GM19324 (cell line): Measurements from ENCODE around the gene GNG7.
"Not testable (repeated sequence)": the region's sequence is repeated elsewhere in the genome, so short reads cannot be mapped to it uniquely, and the experiment has no call there.

ENCODE experiments used
- ATAC-seq: cut with Tn5 transposase; IDR thresholded peaks from one replicate; pipeline ENCODE4 v1.9.1; 2021; ENCODE audit warnings: mild to moderate bottlenecking, moderate library complexity; ENCODE audit not compliant: unreplicated experiment, low FRiP score

GNG7 gene

GRCh38 chr19:2527171-2527570, 175.3 kb downstream of the GNG7 start:
- ATAC-seq: no peak

DNA sequence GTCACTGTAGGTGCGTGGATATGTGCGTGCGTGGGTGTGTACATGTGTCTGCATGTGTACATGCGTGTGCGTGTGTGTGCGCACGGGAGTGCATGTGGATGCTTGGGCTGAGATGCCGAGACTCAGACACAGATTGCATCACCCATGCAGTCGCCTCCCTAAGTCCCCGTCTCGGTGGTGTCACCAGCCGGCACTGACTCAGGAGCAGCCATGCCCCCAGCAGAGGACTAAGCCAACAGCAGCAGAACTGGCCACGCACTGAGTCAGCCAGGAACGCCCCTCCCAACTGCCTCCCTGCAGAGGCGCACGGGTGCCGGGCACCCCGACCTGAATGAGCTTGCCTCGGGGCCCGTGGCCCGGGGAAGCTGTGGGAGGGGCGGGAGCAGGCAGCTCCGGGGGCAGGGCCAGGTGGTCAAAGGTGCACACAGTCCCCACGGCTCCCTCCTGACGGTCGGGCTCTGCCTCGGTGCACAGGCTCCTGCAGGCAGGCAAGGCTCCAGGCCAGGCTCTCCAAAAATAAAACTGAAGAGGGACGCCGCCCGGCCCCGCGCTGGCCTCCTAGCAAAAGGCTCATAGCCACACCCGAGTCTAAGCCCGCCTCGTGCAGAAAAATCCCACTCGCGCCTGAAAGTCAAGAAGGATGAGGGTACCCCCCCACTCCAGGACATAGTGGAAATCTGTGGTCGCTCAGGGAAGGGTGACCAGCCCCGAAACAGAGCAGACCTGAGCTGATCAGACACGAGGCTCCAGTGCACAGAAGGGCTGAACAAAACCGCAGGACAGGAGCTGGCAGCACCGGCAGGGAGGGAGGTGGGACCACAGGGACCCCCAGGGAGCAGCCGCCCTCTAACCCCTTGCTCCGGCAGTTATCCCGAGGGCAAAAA, 177.4 kb downstream of the GNG7 start:
- ATAC-seq: no peak

DNA sequence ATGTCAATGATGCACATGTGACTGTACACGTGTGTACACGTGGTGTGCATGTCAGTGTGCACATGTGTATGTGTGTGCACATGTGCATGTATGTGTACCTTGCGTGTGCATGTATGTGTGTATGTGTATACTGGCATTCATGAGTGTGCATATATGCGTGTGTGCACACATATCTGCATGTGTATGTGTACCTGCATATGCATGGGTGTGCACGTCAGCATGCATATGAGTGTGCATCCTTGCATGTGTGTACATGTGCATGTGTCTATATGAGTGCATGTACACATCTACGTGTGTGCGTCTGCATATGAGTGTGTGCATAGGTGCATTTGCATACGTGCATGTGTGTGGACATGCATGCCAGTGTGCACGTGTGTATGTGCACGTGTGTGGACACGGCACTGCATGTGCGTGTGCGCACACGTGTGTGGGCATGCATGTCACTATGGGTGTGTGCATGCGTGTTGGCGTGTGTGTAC, 178.1 kb downstream of the GNG7 start:
- ATAC-seq: no peak

DNA sequence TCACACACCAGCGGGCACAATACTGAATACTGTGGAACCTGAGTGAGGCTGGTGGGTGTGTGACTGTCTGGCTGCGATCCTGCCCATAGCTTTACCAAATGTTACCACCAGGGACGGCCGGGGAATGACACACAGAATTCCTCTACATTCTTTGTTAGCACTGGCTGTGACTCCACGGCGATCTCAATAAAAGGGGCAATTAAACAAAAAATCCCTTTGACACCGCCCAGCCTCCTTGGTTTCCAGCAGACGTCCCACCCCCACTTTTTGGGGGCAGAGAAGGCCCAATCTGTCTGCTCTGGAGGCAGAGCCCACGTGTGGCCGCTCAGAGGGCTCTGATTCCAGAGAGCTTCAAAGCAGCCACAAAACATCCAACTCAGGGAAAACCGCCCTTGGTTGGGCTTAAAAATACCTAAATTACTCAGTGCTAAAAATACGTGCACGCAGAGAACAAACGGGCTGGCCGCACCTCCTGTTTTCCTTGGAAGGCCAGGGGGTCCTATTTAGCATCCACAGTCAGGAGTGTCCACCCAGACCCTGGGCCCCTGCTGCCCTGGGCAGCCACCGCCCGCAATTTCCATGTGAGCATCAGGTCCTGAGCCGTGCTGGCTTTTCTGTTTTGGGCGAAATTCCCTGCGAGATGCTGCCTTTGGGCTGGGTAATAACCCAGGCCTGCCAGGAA, 178.7 kb downstream of the GNG7 start:
- no peak for ATAC-seq

DNA sequence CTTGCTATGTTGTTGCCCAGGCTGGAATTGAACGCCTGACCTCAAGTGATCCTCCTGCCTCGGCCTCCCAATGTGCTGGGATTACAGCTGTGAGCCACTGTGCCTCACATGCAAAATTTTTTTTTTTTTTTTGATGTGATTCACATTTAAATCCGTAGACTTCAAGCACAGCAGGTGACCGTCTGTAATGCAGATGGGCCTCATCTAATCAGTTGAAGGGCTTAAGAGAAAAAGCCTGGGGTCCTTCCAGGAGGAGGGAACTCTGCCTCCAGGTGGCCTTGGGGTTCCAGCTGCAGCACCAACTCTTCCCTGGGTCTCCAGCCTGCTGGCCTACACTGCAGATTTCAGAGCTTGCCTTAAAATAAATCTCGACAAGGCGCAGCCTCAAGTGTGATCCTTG, 183.0 kb downstream of the GNG7 start:
- ATAC-seq: no peak

GRCh38 chr19:2518856-2519255, 183.6 kb downstream of the GNG7 start:
- ATAC-seq: not testable (repeated sequence)

GRCh38 chr19:2517881-2518601, 184.5 kb downstream of the GNG7 start:
- ATAC-seq: no peak

- ATAC-seq: no peak
Observed at GRCh38 chr19:2516727-2517126, 185.8 kb downstream of the GNG7 start.

DNA sequence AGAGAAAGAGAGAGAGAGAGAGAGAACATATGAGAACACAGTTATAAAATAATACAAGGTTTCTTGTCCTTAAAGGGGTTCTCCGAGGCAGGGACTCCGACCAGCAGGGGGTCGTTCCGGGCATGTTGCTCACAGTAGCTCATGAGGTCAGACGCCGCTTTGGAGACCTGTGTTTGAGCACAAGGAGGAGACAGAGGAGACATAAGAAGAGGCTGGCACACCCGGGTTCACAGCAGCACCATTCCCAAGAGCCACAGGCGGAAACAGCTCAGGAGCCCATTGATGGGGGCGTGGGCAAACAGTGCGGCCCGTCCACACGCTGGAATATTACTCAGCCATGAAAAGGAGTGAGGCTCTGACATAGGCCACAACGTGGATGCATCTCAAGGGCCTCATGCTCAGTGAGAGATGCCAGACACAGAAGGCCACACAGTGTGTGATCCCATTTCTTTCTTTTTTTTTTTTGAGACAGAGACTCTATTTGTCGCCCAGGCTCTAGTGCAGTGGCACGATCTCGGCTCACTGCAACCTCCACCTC, 187.4 kb downstream of the GNG7 start:
- no peak for ATAC-seq

GRCh38 chr19:2512523-2513431, 189.7 kb downstream of the GNG7 start:
- no peak for ATAC-seq

DNA sequence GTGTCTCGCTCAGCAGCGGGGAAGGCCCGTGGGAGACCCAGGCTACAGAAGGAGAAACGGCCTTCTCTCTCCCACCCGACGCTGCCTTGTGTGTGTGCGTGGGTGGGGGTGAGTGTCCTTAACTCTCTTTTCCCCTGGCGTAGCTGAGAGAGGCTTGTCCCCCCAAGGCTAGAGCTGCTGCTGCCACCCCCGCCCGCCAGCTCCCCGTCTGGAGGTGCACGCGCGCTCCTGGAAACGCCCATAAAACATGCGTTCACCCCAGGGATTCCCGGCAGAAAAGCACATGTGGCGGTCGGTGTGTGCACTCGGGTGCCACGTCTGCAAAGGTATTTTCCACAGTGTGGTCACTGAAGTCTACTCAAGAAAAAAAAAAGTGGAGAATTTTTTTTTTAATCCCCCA, 190.5 kb downstream of the GNG7 start:
- ATAC-seq: no peak

GRCh38 chr19:2511570-2511969, 190.9 kb downstream of the GNG7 start:
- no peak for ATAC-seq

GRCh38 chr19:2509096-2509495, 193.4 kb downstream of the GNG7 start:
- ATAC-seq: no peak

- ATAC-seq: no peak
Observed at GRCh38 chr19:2507109-2507508, 195.4 kb downstream of the GNG7 start.

GRCh38 chr19:2506656-2507055, 195.8 kb downstream of the GNG7 start:
- not testable (repeated sequence) for ATAC-seq

- ATAC-seq: no peak
Observed at GRCh38 chr19:2503521-2504109, 198.9 kb downstream of the GNG7 start.

DNA sequence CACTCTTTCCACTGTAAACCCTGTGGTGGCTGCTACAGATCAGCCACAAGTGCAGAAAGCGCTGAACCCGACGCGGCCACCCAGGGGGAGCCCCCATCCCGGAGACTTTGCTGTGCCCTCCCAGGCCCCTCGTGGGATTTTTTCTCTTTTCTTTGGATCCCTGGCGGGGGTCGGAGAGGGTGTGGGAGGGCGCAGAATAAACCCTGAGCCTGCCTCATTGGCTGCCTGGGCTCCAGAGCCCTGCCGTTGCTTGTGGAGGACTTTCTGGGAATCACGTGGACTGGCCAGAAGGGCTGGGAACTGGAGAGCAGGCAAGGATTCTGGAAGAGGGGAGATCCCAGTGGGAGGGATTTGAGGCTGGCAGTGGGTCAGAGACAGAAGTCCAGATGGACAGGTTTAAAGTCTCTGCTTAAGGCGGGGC, 201.6 kb downstream of the GNG7 start:
- ATAC-seq: no peak

DNA sequence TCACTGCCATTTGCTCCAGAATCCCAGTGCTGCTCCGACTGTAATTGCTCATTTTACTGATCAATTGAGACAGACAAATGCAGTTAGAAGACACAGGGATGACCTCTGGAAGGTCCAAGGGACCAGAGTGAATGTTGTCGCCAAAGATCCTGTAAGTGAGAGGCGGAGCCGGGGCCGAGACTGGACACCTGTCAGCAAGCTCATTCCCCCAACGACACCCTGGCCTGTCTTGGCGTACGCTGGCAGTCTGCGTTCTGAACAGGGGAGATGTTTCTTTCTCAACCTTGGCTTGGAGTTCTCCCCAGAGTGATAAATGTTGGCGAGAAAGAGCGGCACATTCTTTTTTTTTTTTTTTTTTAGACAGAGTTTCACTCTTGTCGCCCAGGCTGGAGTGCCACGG, 202.3 kb downstream of the GNG7 start:
- ATAC-seq: no peak

DNA sequence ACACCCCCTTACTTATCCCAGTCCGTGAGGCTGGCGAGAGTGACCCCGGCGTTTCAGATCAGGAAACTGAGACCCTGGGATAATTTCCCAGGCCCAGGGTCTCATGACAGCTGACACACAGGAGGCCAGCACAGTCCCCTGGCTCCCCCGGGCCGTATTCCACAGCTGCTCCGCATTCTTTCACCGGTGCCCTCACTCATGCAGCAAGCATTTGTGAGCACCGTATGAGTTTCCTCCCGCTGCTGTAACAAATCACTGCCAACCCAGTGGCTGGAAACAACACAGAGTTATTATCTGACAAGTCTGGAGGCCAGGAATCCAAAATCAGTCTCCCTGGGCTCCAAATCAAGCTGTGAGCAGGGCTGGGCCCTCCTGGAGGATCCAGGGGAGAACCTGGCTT, 205.3 kb downstream of the GNG7 start:
- ATAC-seq: no peak
